GM12878 (cell line): ENCODE results near the gene LHX5.

Source experiments
- BACH1 ChIP-seq: fragments of 450-650 bp; IDR thresholded peaks from 2 replicates; pipeline ENCODE4 v1.6.1; 2017; ENCODE audit warnings: mild to moderate bottlenecking, borderline replicate concordance
- CHD2 ChIP-seq: IDR thresholded peaks from 2 replicates; pipeline ENCODE4 v1.6.1; 2011; ENCODE audit warnings: low read depth, low read length, improper control_type of control experiment, borderline replicate concordance
- CTCF ChIP-seq, 3 experiments: IDR thresholded peaks in 2 of 3; conservative IDR thresholded peaks in 1 of 3; 2 replicates each; pipeline ENCODE4 v1.5.1; 2011; ENCODE audit warnings: low read depth in 3 of 3, low read length in 3 of 3, mild to moderate bottlenecking in 3 of 3, control low read depth in 2 of 3, moderate library complexity in 2 of 3, inconsistent platforms in 1 of 3, mixed read lengths in 1 of 3; ENCODE audit not compliant: control insufficient read depth in 2 of 3, insufficient read depth in 1 of 3; ENCODE audit errors: extremely low read depth in 1 of 3
- EED ChIP-seq: sonication (generic); IDR thresholded peaks from 2 replicates; pipeline ENCODE4 v1.6.1; 2016; ENCODE audit warnings: antibody characterized with exemption, low read depth
- MAX ChIP-seq: IDR thresholded peaks from 2 replicates; pipeline ENCODE4 v1.6.1; 2012; ENCODE audit warnings: low read depth, low read length, improper control_type of control experiment
- POLR2A ChIP-seq: IDR thresholded peaks from 2 replicates; pipeline ENCODE4 v1.6.1; 2011; ENCODE audit warnings: low read depth, mild to moderate bottlenecking, low read length
- SMAD1 ChIP-seq: fragments of 450-650 bp; IDR thresholded peaks from 2 replicates; pipeline ENCODE4 v1.6.1; 2018; ENCODE audit warnings: mild to moderate bottlenecking, low read depth; ENCODE audit not compliant: partially characterized antibody

- TF ChIP-seq MAX, result no peak
- no peak for TF ChIP-seq CTCF (IDR thresholded peaks at IDR 0.05 in 2 of 3, conservative IDR thresholded peaks at IDR 0.05 in 1 of 3; ENCODE audit: control insufficient read depth in 2 of 3, extremely low read depth in 1 of 3, insufficient read depth in 1 of 3, low read depth in 3 of 3, low read length in 3 of 3)
- no peak for TF ChIP-seq BACH1
- TF ChIP-seq POLR2A, result no peak
- no peak for TF ChIP-seq SMAD1
- TF ChIP-seq CHD2, result no peak
- TF ChIP-seq EED, result no peak
These were observed 33.0 kb downstream of the LHX5 start for GRCh38 chr12:113438523-113439300.
